Trophoblast cell (in vitro differentiated cells and primary cell): ENCODE measurements around the gene RWDD3.

Source experiments
- DNase-seq, 2 donors: peaks; one replicate each; pipeline ENCODE4 v3.0.0-alpha.2; 2016
- H2AFZ ChIP-seq: 2 replicates; pipeline ENCODE4 v1.6.1; 2013; ENCODE audit warnings: low read length, moderate library complexity, mild to moderate bottlenecking; ENCODE audit not compliant: insufficient read depth, poor library complexity
- H2AK5ac ChIP-seq: 2 replicates; pipeline ENCODE4 v1.6.1; 2013; ENCODE audit warnings: mild to moderate bottlenecking, low read length
- H2BK120ac ChIP-seq: 2 replicates; pipeline ENCODE4 v1.6.1; 2013; ENCODE audit warnings: low read length, mild to moderate bottlenecking, moderate library complexity; ENCODE audit not compliant: insufficient read depth, poor library complexity
- H2BK12ac ChIP-seq: 2 replicates; pipeline ENCODE4 v1.6.1; 2013; ENCODE audit warnings: mild to moderate bottlenecking, low read length, moderate library complexity
- H2BK5ac ChIP-seq: 2 replicates; pipeline ENCODE4 v1.6.1; 2013; ENCODE audit warnings: low read length, low read depth, moderate library complexity, mild to moderate bottlenecking; ENCODE audit not compliant: poor library complexity
- H3K14ac ChIP-seq: 2 replicates; pipeline ENCODE4 v1.6.1; 2013; ENCODE audit warnings: mild to moderate bottlenecking, low read length
- H3K18ac ChIP-seq: 2 replicates; pipeline ENCODE4 v1.6.1; 2013; ENCODE audit warnings: mild to moderate bottlenecking, low read length
- H3K23ac ChIP-seq: 2 replicates; pipeline ENCODE4 v1.6.1; 2013; ENCODE audit warnings: low read length
- H3K27ac ChIP-seq: 2 replicates; pipeline ENCODE4 v1.5.1; 2013; ENCODE audit warnings: low read depth, mild to moderate bottlenecking, inconsistent platforms, low read length, moderate library complexity
- H3K27me3 ChIP-seq: 2 replicates; pipeline ENCODE4 v1.6.1; 2013; ENCODE audit warnings: inconsistent platforms, mild to moderate bottlenecking, low read length, moderate library complexity; ENCODE audit not compliant: insufficient read depth
- H3K36me3 ChIP-seq, 2 experiments: 1 replicate in 1 of 2; 2 replicates in 1 of 2; pipeline ENCODE4 v1.6.1; 2013; ENCODE audit warnings: low read length in 2 of 2, mild to moderate bottlenecking in 2 of 2, moderate library complexity in 1 of 2; ENCODE audit not compliant: insufficient read depth in 2 of 2, control insufficient read depth in 1 of 2
- H3K4ac ChIP-seq: 2 replicates; pipeline ENCODE4 v1.6.1; 2013; ENCODE audit warnings: low read depth, mild to moderate bottlenecking, low read length, moderate library complexity
- H3K4me1 ChIP-seq, 2 experiments: 1 replicate in 1 of 2; 2 replicates in 1 of 2; pipeline ENCODE4 v1.6.1; 2013; ENCODE audit warnings: low read length in 2 of 2, mild to moderate bottlenecking in 2 of 2, moderate library complexity in 1 of 2; ENCODE audit not compliant: insufficient read depth in 2 of 2, control insufficient read depth in 1 of 2
- H3K4me2 ChIP-seq: 2 replicates; pipeline ENCODE4 v1.6.1; 2013; ENCODE audit warnings: inconsistent platforms, mild to moderate bottlenecking, low read length, moderate library complexity
- H3K4me3 ChIP-seq: 2 replicates; pipeline ENCODE4 v1.5.1; 2013; ENCODE audit warnings: mild to moderate bottlenecking, low read depth, low read length, inconsistent platforms
- H3K79me1 ChIP-seq: one replicate; pipeline ENCODE4 v1.6.1; 2013; ENCODE audit warnings: low read length
- H3K79me2 ChIP-seq: 2 replicates; pipeline ENCODE4 v1.6.1; 2013; ENCODE audit warnings: low read length, mild to moderate bottlenecking; ENCODE audit not compliant: control insufficient read depth, insufficient read depth, poor library complexity
- H3K9ac ChIP-seq: 2 replicates; pipeline ENCODE4 v1.6.1; 2013; ENCODE audit warnings: mild to moderate bottlenecking, low read length
- H3K9me3 ChIP-seq: 2 replicates; pipeline ENCODE4 v1.6.1; 2013; ENCODE audit warnings: low read depth, mild to moderate bottlenecking, control low read depth, inconsistent platforms, low read length; ENCODE audit not compliant: insufficient read depth
- H4K12ac ChIP-seq: 2 replicates; pipeline ENCODE4 v1.6.1; 2013; ENCODE audit warnings: low read depth, mild to moderate bottlenecking, low read length, moderate library complexity
- H4K8ac ChIP-seq: 2 replicates; pipeline ENCODE4 v1.6.1; 2013; ENCODE audit warnings: low read depth, mild to moderate bottlenecking, low read length, moderate library complexity
- H4K91ac ChIP-seq: one replicate; pipeline ENCODE4 v1.6.1; 2013; ENCODE audit warnings: low read depth, mild to moderate bottlenecking, low read length, moderate library complexity
- WGBS: extraction: QIAGEN DNeasy Blood & Tissue Kit; methylation state at CpG from one replicate; pipeline ENCODE4 v1.1.7; 2013; ENCODE audit warnings: missing lambda C conversion rate; ENCODE audit not compliant: insufficient read length, insufficient coverage; ENCODE audit errors: extremely low coverage; 5-methylcytosine and 5-hydroxymethylcytosine counted together

The RWDD3 gene

DNA sequence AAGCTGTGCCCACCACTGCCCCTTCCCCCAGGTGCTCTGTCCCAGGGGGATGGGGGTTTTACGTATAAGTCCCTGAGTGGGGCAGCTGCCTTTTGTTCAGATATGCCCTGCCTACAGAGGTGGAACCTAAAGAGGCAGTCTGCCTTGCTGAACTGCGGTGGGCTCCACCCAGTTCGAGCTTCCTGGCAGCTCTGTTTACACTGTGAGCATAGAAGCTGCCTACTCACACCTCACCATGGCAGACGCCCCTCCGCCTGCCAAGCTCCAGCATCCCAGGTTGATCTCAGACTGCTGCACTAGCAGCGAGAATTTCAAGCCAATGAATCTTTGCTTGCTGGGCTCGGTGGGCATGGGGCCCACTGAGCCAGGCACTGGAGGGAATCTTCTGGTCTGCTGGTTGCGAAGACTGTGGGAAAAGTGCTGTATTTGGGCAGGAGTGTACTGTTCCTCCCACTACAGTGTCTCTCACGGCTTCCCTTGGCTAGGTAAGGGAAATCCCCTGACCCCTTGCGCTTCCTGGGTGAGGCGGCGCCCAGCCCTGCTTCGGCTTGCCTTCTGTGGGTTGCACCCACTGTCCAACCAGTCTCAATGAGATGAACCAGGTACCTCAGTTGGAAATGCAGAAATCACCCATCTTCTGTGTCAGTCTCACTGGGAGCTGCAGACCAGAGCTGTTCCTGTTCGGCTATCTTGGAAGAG is 17.6 kb upstream of the RWDD3 start:
- Histone ChIP-seq H4K8ac (no peak overlapping the region), H3K9ac (no peak overlapping the region), H3K79me2 (no peaks in the 10 kb centered on the region), H3K18ac (no peak overlapping the region), H2BK5ac (no peak overlapping the region), H3K4ac (no peak overlapping the region), H3K4me3 (peak overlapping the region; percentile 15), H3K27ac (no peak overlapping the region), H4K91ac (no peak overlapping the region), H3K14ac (no peak overlapping the region), H3K36me3 (no peaks in the 10 kb centered on the region), H3K4me1 (peaks cover 0 to 2% of the 10 kb centered on the region in 2 experiments), H3K23ac (no peak overlapping the region), H2BK120ac (no peak overlapping the region), H3K27me3 (no peaks in the 10 kb centered on the region), H2AK5ac (no peak overlapping the region), H3K9me3 (no peaks in the 10 kb centered on the region), H4K12ac (no peak overlapping the region), H2BK12ac (no peak overlapping the region), H3K4me2 (no peak overlapping the region), H3K79me1 (no peaks in the 10 kb centered on the region), H2AFZ (no peak overlapping the region)
- no CpG with 5 or more reads among the region's 14 CpGs for WGBS
- no peak for DNase-seq

DNA sequence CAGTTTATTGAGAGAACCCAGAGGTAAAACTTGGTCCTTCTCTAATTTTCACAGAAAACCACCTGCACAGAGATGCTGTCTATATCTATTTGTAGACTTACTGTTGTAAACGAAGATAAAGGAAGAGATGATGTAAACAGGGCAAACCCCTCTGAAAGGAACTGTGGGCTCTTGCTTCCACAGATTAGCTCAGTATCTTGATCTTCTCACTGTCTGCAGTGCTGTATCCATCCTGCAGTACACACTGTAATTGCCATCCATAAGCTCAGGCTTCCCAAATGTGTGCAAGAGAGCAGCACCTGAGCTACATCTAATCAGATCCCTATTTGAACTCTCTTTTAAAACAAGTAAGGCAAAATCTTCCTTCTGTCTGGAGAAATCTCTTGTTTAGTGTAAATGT is 16.6 kb upstream of the RWDD3 start:
- Histone ChIP-seq H4K12ac (no peak overlapping the region), H3K79me2 (no peaks in the 10 kb centered on the region), H3K4me2 (no peak overlapping the region), H3K9me3 (no peaks in the 10 kb centered on the region), H2AK5ac (no peak overlapping the region), H2AFZ (no peak overlapping the region), H3K4me1 (peaks cover 0 to 2% of the 10 kb centered on the region in 2 experiments), H3K4me3 (no peak overlapping the region), H3K27me3 (no peaks in the 10 kb centered on the region), H3K36me3 (no peaks in the 10 kb centered on the region), H3K4ac (no peak overlapping the region), H4K91ac (no peak overlapping the region), H3K79me1 (no peaks in the 10 kb centered on the region), H2BK12ac (no peak overlapping the region), H3K14ac (no peak overlapping the region), H3K27ac (no peak overlapping the region), H3K23ac (no peak overlapping the region), H2BK5ac (no peak overlapping the region), H2BK120ac (no peak overlapping the region), H3K9ac (no peak overlapping the region), H3K18ac (no peak overlapping the region), H4K8ac (no peak overlapping the region)
- WGBS = no CpG with 5 or more reads among the region's 1 CpG
- DNase-seq = no peak

DNA sequence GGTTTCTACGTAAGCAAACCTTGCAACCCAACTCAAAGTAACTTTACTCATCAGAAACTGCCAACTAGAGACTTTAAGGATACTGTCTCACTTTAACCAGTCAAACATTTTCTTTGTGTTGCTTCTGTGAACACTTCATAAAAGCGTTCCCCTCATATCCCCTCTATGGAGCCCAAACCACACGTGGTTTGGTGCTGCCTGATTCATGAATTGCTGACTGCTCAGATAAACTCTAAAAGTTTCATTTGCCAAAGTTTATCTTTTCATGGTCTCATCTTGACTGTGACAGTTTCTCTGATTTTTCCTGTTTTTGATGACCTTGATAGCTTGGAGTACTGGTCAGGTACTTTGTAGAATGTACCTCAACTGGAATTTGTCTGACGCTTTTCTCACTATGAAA is 14.6 kb upstream of the RWDD3 start:
- Histone ChIP-seq H3K9ac (no peak overlapping the region), H2BK5ac (no peak overlapping the region), H3K4ac (no peak overlapping the region), H3K36me3 (no peaks in the 10 kb centered on the region), H2BK12ac (no peak overlapping the region), H4K91ac (no peak overlapping the region), H4K8ac (no peak overlapping the region), H3K79me1 (no peaks in the 10 kb centered on the region), H3K4me1 (peaks cover 0 to 2% of the 10 kb centered on the region in 2 experiments), H3K79me2 (no peaks in the 10 kb centered on the region), H3K27ac (no peak overlapping the region), H3K9me3 (no peaks in the 10 kb centered on the region), H3K14ac (no peak overlapping the region), H3K4me2 (no peak overlapping the region), H2AK5ac (no peak overlapping the region), H2BK120ac (no peak overlapping the region), H3K4me3 (no peak overlapping the region), H2AFZ (no peak overlapping the region), H4K12ac (no peak overlapping the region), H3K23ac (no peak overlapping the region), H3K27me3 (no peaks in the 10 kb centered on the region), H3K18ac (no peak overlapping the region)
- no peak for DNase-seq
- no CpG with 5 or more reads among the region's 4 CpGs for WGBS

DNA sequence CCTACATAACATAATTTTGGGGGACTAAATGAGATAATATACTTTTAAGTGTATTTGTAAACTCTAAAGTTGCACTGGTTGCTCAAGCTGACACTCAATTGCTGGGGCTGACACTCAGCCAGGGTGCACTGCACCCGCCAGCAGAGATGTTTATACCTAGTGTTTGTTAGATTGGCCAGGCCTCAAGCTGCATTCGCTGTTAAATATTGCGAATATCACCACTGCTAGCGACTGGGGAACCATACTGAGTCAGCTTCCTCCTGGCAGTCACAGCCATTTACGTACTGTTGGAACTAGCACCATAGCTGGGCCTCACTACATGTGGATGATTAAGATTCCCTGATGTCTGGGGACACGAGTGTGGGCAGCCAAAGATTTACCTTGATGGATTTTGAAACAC is 12.7 kb upstream of the RWDD3 start:
- Histone ChIP-seq H3K4ac (no peak overlapping the region), H2AFZ (no peak overlapping the region), H3K4me3 (no peak overlapping the region), H3K9me3 (no peaks in the 10 kb centered on the region), H3K27me3 (no peaks in the 10 kb centered on the region), H3K14ac (no peak overlapping the region), H3K79me2 (no peaks in the 10 kb centered on the region), H3K9ac (peak overlapping the region; percentile 62), H3K27ac (no peak overlapping the region), H2BK120ac (no peak overlapping the region), H3K18ac (no peak overlapping the region), H3K79me1 (no peaks in the 10 kb centered on the region), H3K23ac (no peak overlapping the region), H4K91ac (no peak overlapping the region), H3K4me1 (peaks cover 0 to 2% of the 10 kb centered on the region in 2 experiments), H3K36me3 (no peaks in the 10 kb centered on the region), H4K8ac (no peak overlapping the region), H3K4me2 (no peak overlapping the region), H2BK5ac (no peak overlapping the region), H2AK5ac (no peak overlapping the region), H2BK12ac (no peak overlapping the region), H4K12ac (no peak overlapping the region)
- DNase-seq = no peak
- WGBS = no CpG with 5 or more reads among the region's 6 CpGs
